ENCODE data around the gene AGAP1. TPM values are rescaled to one million over a fixed set of nuclear protein-coding genes. Genes with fewer than 3 reads are reported as not detected.

The AGAP1 gene
- total and polyA plus RNA-seq, 8 donors: 5.0 to 27.6 (median 17.4) TPM

DNA sequence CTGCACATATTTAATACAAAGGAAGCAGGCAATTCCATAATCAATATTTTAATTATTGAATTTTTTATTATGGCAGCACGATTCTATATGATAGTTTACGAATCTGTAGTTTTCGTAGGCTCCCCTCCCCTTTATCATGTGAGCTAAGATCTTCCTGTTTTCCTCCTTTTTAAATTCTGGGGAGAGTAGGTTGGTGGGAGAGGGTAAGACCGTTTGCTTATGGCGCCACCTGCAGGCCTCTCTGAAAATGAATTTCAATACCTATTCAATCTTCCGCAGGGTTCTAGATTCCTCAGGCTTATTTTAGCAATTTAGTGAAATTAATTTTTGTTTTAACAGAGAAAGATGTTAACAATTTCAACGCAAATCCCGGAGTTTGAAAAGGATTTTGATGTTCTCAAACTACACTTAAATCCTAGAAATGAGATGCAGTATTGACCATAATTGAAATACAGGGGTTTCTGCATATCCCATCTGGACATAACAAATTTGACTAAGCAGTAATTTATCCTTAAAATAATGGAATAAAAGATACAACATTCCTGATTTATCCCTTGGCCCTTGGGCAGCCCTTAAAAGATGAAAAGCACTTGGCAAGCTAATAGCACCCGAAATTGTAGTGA is 687.1 kb downstream of the AGAP1 start:
- intact Hi-C loops (cut with DNase I): loop anchor here in 1 of 3 donors (5.0 kb wide), 1 partner anchor 404 kb away; no protein-coding TSS in a partner anchor
- Histone ChIP-seq H3K4me1 (peaks cover 0 to 5% (median 3%) of the 10 kb centered on the region in 3 donors), H3K27ac (no peak overlapping the region), H3K36me3 (no peaks in the 10 kb centered on the region), H3K9me3 (no peaks in the 10 kb centered on the region), H3K27me3 (peaks cover 12 to 51% (median 17%) of the 10 kb centered on the region in 4 donors), H3K4me3 (no peak overlapping the region)
- ATAC-seq (peak in 3 of 4 donors; percentile 35 to 62 (median 61)), FAIRE-seq (peak; percentile 53), DNase-seq (peak in 1 of 6 donors; percentile 25)
- TF ChIP-seq, protein P1, sequence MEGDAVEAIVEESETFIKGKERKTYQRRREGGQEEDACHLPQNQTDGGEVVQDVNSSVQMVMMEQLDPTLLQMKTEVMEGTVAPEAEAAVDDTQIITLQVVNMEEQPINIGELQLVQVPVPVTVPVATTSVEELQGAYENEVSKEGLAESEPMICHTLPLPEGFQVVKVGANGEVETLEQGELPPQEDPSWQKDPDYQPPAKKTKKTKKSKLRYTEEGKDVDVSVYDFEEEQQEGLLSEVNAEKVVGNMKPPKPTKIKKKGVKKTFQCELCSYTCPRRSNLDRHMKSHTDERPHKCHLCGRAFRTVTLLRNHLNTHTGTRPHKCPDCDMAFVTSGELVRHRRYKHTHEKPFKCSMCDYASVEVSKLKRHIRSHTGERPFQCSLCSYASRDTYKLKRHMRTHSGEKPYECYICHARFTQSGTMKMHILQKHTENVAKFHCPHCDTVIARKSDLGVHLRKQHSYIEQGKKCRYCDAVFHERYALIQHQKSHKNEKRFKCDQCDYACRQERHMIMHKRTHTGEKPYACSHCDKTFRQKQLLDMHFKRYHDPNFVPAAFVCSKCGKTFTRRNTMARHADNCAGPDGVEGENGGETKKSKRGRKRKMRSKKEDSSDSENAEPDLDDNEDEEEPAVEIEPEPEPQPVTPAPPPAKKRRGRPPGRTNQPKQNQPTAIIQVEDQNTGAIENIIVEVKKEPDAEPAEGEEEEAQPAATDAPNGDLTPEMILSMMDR (IDR thresholded peaks at IDR 0.05): peak; percentile 11 to 51 (median 30)
- WGBS, 2 donors: 19 to 23% methylated on average over 9 of the region's 9 CpGs
